BE2C (cell line): ENCODE measurements around the gene DTNB.

Experiments
- DNase-seq: peaks from one replicate; pipeline ENCODE4 v3.0.0-alpha.2; 2020
- H3K27me3 ChIP-seq: fragments of 250-450 bp; sonication (Bioruptor Pico); 2 replicates; pipeline ENCODE4 v1.5.1; 2020; ENCODE audit warnings: mild to moderate bottlenecking
- H3K36me3 ChIP-seq: fragments of 250-450 bp; sonication (Bioruptor Pico); 2 replicates; pipeline ENCODE4 v1.5.1; 2020; ENCODE audit warnings: mild to moderate bottlenecking
- H3K4me1 ChIP-seq: fragments of 250-450 bp; sonication (Bioruptor Pico); 2 replicates; pipeline ENCODE4 v1.5.1; 2020
- H3K4me3 ChIP-seq: 2 replicates; pipeline ENCODE4 v1.5.1; 2011; ENCODE audit warnings: low read depth, low read length
- H3K9me3 ChIP-seq: fragments of 250-450 bp; sonication (Bioruptor Pico); 2 replicates; pipeline ENCODE4 v1.5.1; 2020
- TF ChIP-seq, protein P1 (sequence below): IDR thresholded peaks from 2 replicates; pipeline ENCODE4 v1.5.1; 2012; ENCODE audit warnings: mild to moderate bottlenecking, low read depth, low read length

Gene DTNB

DNA sequence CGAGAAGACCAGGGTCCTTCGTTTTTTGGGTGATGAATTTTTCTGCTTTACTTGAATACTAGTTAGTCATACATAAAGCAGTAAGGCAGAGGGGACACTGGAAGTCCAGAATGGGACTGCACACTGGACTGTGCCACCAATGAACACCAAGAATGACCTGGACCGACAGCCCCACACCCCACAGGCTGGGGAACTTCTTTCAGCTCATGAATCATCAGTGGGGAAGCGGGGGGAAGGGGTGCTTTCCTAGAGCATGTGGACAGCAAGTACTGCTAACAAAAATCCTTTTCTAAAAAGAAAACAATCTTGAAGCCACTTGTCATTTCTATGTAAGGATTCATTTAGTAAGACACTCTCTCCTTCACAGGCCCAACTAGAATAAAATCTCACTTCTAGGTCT, 86.0 kb downstream of the DTNB start:
- TF ChIP-seq, protein P1, sequence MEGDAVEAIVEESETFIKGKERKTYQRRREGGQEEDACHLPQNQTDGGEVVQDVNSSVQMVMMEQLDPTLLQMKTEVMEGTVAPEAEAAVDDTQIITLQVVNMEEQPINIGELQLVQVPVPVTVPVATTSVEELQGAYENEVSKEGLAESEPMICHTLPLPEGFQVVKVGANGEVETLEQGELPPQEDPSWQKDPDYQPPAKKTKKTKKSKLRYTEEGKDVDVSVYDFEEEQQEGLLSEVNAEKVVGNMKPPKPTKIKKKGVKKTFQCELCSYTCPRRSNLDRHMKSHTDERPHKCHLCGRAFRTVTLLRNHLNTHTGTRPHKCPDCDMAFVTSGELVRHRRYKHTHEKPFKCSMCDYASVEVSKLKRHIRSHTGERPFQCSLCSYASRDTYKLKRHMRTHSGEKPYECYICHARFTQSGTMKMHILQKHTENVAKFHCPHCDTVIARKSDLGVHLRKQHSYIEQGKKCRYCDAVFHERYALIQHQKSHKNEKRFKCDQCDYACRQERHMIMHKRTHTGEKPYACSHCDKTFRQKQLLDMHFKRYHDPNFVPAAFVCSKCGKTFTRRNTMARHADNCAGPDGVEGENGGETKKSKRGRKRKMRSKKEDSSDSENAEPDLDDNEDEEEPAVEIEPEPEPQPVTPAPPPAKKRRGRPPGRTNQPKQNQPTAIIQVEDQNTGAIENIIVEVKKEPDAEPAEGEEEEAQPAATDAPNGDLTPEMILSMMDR = no peak
- Histone ChIP-seq H3K36me3 (no peaks in the 10 kb centered on the region), H3K4me1 (peaks cover 4% of the 10 kb centered on the region), H3K27me3 (no peaks in the 10 kb centered on the region), H3K4me3 (no peak overlapping the region), H3K9me3 (no peaks in the 10 kb centered on the region)
- DNase-seq = no peak

DNA sequence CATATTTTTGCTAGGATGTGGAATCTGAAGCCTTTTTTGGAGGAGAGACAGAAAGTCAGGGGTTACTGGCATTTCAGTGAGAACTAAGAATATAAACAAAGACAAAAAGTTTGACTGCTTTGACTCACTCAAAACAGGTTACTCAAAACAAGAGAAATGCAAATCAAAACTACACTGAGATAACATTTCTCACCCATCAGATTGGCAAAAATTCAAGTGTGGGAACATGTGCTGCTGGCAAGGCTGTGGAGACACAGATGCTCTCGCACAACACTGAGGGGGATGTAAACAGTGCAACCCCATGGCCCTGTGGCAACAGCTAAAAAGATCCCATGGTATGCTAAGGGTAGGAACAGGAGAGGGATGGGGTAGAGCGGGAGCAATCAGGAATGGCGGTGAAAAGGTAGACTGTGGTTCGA, 86.6 kb downstream of the DTNB start:
- Histone ChIP-seq H3K4me3 (no peak overlapping the region), H3K9me3 (no peaks in the 10 kb centered on the region), H3K36me3 (no peaks in the 10 kb centered on the region), H3K4me1 (peaks cover 4% of the 10 kb centered on the region), H3K27me3 (no peaks in the 10 kb centered on the region)
- TF ChIP-seq, protein P1 = no peak
- DNase-seq = no peak

DNA sequence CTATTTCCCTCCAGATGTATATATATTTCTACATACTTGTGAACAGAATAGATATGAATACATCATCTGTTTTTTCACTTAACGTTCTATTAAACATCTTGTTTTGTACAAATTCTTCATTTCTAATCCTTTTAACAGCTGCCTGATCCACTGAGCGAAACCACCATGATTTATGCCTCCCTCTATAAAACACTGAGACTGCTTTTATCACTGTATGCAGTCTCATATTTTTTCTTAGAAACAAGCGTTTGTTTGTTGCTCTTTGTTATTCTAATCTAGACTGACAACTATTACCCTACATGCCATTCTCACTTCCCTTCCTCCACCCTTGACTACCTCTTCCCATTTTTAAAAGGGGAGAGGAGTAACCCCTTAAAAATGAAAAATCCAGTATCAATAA, 88.2 kb downstream of the DTNB start:
- DNase-seq = no peak
- H3K4me1 ChIP-seq = peaks cover 4% of the 10 kb centered on the region
- H3K4me3 ChIP-seq = no peak overlapping the region
- no peaks in the 10 kb centered on the region for H3K36me3 ChIP-seq
- TF ChIP-seq, protein P1 = no peak
- no peaks in the 10 kb centered on the region for H3K27me3 ChIP-seq
- H3K9me3 ChIP-seq = no peaks in the 10 kb centered on the region

DNA sequence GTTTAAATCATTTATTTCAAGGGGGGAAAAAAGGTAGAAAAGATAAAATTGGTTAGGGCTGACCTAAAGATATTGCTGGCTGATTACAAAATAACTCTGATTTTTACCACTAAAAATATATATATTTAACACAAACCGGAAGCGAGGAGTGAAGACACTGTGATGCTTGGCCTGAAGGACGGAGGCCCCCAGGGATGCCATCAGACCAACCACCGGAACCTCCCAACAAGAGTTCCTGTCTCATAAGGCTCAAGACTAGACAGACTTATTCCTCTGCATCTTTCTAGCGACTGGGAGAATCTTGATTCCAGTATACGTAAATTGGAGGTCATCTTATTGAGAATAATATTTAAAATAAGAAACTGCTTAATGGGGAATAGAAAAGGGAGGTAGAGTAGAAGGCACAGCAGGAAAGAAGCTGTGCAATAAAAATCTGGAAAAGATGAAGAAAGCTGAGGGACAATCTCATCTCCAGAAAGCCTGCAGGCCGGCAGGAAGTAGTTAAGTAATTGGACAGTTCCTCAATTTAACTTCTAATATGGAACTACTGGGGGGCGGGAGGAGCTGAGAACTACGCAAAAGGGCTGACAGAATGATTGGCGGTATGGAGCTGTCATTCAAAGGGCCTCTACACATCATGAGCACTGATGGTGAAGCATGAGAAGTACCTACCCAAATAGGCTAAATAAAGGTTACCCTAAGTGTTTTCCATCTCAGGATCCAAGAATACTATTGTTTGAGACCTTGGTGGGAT, 91.1 kb downstream of the DTNB start:
- Histone ChIP-seq H3K36me3 (no peaks in the 10 kb centered on the region), H3K4me1 (peaks cover 4% of the 10 kb centered on the region), H3K9me3 (no peaks in the 10 kb centered on the region), H3K27me3 (no peaks in the 10 kb centered on the region), H3K4me3 (no peak overlapping the region)
- no peak for DNase-seq
- TF ChIP-seq, protein P1 = no peak

DNA sequence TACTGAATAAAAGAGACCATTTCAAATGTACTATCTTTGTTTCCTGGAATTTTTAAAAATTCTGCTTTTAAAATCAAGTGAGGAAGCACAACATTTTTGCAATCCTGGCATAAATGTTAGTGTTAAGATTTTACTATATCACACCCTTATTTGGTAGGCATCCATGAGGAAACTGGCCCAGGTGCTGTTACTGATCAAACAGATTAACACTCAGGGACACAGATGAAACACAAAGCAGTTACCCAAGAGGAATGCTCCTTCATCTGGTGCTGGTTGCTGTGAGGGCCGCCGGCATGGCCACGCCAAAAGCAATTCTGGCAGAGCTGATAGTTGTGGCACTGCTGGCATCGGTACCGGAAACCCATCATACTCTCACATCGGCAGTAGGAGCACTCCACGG, 96.8 kb downstream of the DTNB start:
- DNase-seq = no peak
- Histone ChIP-seq H3K27me3 (no peaks in the 10 kb centered on the region), H3K9me3 (no peaks in the 10 kb centered on the region), H3K4me3 (no peak overlapping the region), H3K4me1 (no peaks in the 10 kb centered on the region), H3K36me3 (no peaks in the 10 kb centered on the region)
- TF ChIP-seq, protein P1 = no peak

DNA sequence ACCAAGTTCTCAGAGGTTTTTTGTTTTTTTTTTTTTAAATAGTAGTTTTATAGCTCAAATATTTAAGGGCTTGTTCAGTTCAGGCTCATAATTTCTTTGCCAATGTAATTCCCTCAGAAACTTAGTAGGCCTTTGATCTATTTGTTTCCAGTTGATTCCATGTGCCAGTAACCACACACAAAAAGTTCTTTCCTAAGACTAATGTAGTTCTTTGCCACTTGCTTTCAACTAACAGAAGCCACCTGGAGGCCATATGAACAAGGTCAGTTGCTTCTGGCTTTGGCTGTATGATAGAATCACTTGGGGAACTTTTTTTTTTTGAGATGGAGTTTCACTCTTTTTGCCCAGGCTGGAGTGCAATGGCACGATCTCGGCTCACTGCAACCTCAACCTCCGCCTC, 100.7 kb downstream of the DTNB start:
- TF ChIP-seq, protein P1 = no peak
- no peaks in the 10 kb centered on the region for H3K36me3 ChIP-seq
- H3K4me1 ChIP-seq = no peaks in the 10 kb centered on the region
- H3K9me3 ChIP-seq = no peaks in the 10 kb centered on the region
- H3K27me3 ChIP-seq = no peaks in the 10 kb centered on the region
- no peak for DNase-seq
- H3K4me3 ChIP-seq = no peak overlapping the region
